SK-N-MC (cell line): ENCODE results near the gene PDE11A.

Source experiments
- EZH2 ChIP-seq: fragments of 200-600 bp; sonication (generic); IDR thresholded peaks from one replicate; pipeline ENCODE4 v1.6.1; 2017; ENCODE audit warnings: antibody characterized with exemption
- FOXP2 ChIP-seq: optimal IDR thresholded peaks from 2 replicates; pipeline ENCODE3; 2011; ENCODE audit warnings: mild to moderate bottlenecking, moderate library complexity; ENCODE audit not compliant: insufficient read depth; ENCODE audit errors: extremely low read length, control extremely low read depth
- POLR2AphosphoS5 ChIP-seq: IDR thresholded peaks from 2 replicates; pipeline ENCODE4 v1.6.1; 2012; ENCODE audit warnings: mild to moderate bottlenecking, low read depth, low read length, borderline replicate concordance

GRCh38 chr2:177669201-177669600 is 403.4 kb downstream of the PDE11A start:
- TF ChIP-seq EZH2 (no peak), POLR2AphosphoS5 (no peak), FOXP2 (no peak)
